Motor neuron (in vitro differentiated cells): ENCODE data around the gene SPRED2. TPM values are rescaled to one million over a fixed set of nuclear protein-coding genes. Genes with fewer than 3 reads are reported as not detected.
A peak's percentile ranks its signal among the peaks of the same experiment; 100 is the strongest.

ENCODE experiments used
- ATAC-seq, 8 experiments: fragments of 200-7000 bp; cut with Tn5 transposase; replicated peaks in 6 of 8; 2 replicates each; pipeline ENCODE4 v1.8.0; 2021; ENCODE audit warnings: mild to moderate bottlenecking in 8 of 8, moderate library complexity in 8 of 8
- H3K27ac ChIP-seq, 2 donors: fragments of 250-450 bp; sonication (Bioruptor Pico); 2 replicates each; pipeline ENCODE4 v1.9.0; 2021; ENCODE audit warnings: antibody characterized with exemption in 2 of 2, mild to moderate bottlenecking in 2 of 2, moderate library complexity in 1 of 2
- H3K4me1 ChIP-seq, 2 donors: fragments of 250-450 bp; sonication (Bioruptor Pico); replicated peaks in 1 of 2; 2 replicates each; pipeline ENCODE4 v1.6.1; 2021; ENCODE audit warnings: antibody characterized with exemption in 2 of 2, mild to moderate bottlenecking in 2 of 2, moderate library complexity in 1 of 2
- H3K4me3 ChIP-seq, 5 donors: fragments of 250-450 bp; sonication (Bioruptor Pico); 2 replicates each; pipeline ENCODE4 v1.9.0; 2021; ENCODE audit warnings: antibody characterized with exemption in 5 of 5, mild to moderate bottlenecking in 5 of 5, moderate library complexity in 4 of 5
- WGBS, 10 experiments: fragments of 450-650 bp; shearing (Covaris generic); methylation state at CpG; one replicate each; pipeline ENCODE4 v1.0.0; 2022; 5-methylcytosine and 5-hydroxymethylcytosine counted together
- in situ Hi-C, 9 experiments: fragments of 400-800 bp; cut with MboI; loops; one replicate each; pipeline ENCODE4 v1.15.0; 2021; ENCODE audit warnings: low sequenced_read_pairs in 9 of 9, low pct_unique_long_range_greater_than_20kb in 2 of 9; ENCODE audit not compliant: unreplicated experiment in 9 of 9
- total RNA-seq, 8 experiments: library from RNA; unstranded; fragments of 300-600 nt; gene quantifications; 2 replicates each; pipeline versions ENCODE4 v1.2.3 to v1.2.4, GENCODE V29; 2022

Gene SPRED2
- total RNA-seq, 8 experiments from 2014 or later = 8.9 to 38.3 (median 15.5) TPM

DNA sequence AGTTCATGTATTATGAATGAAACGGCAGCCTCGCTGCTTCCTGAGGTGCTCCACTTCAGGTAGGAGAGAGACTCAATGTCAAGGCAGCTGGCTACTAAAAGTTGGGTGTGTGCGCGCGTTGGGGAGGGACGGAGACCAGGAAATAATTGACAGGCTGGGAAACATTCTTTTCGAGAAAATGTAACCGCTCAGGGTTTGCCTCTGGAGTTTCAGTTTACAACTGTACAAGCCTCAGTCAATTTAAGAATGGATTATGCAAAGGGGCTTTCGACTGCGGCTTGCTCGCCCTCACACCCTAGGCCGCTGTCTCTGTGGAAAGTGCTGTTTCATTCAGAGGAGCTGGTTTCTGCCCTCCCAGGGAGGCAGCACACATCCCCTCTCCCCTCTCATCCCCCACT, 4.4 kb upstream of the SPRED2 start:
- peak in 3 of 8 experiments; percentile 14 to 30 (median 26) for ATAC-seq
- in situ Hi-C loops = loop anchor here in 3 of 9 experiments (10.0 to 25.0 kb wide), 3 partner anchors 108 to 175 kb away; no protein-coding TSS in a partner anchor
- peak overlapping the region; percentile 45 to 57 (median 51) for H3K4me3 ChIP-seq
- 0 to 18% (median 1%) methylated on average over 1 to 10 of the region's 12 CpGs; no CpG with 5 or more reads in 2 of the 10 experiments for WGBS, 10 experiments
- H3K4me1 ChIP-seq = peaks cover 19 to 23% of the 10 kb centered on the region in 2 donors
- peak overlapping the region; percentile 89 to 97 for H3K27ac ChIP-seq

DNA sequence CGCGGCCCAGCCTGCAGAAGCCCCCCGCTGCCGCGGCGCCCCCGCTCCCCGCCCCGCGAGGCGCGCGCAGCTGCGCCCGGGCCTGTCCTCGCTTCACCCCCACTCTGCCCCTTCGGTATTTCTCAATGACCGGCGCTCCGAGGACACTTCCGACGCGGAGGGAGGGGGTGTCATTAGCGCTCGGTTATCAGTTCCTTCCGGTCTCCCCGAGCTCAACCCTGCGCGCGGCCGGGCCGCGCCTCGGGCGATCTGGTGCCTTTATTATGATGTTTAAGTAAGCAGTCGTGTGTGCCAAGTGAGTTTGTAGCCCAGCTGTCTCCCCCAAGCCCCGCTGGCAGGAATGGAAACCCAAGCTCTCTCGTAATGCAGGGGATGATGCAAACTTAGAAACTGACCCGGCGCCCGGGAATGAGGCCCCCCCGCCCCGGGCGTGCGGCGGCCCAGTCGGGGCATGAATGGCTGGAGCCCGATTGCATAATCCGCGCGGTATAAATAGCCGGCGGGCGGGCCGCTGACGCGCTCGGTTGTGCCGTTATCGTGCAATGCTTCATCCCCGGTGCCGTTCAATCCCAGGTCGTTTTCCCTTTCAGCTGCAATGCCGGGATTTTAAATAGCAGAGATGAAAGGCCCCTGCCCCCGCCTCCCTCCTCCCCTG, 3.9 kb upstream of the SPRED2 start:
- 0% methylated on average over 3 to 10 of the region's 65 CpGs; no CpG with 5 or more reads in 7 of the 10 experiments for WGBS, 10 experiments
- peak overlapping the region; percentile 45 to 57 (median 51) for H3K4me3 ChIP-seq
- peak; percentile 44 to 65 (median 61) for ATAC-seq
- H3K27ac ChIP-seq = peak overlapping the region; percentile 89 to 97
- H3K4me1 ChIP-seq = peaks cover 19 to 23% of the 10 kb centered on the region in 2 donors
- in situ Hi-C loops = loop anchor here in 3 of 9 experiments (10.0 to 25.0 kb wide), 3 partner anchors 109 to 174 kb away; no protein-coding TSS in a partner anchor

DNA sequence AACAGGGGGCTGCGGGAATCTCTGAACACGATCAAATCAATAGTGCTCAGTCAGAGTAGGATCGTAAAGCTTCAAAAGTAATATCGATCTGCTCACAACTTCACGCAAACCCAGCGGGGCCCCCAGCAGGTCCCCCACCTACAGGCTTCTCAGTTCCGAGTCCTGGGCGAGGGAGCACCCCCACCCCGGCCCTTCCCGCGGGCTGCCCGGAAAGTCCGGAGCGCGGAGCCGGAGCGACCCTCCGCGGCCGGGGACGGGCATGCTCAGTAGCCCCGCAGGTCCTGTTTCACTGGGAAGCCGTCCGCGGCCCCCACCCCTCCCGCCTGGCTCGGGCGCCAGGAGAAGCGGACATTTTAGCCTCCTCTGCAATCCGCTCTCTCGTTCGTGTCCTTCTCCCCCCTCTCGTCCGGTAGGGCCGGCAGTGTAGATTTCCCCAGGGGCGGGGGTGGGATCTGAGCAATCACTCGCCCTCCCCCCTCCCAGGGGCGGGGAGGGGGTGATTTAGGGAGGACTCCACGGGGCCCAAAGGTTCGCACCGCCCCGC, 3.3 kb upstream of the SPRED2 start:
- peak overlapping the region; percentile 89 to 97 for H3K27ac ChIP-seq

DNA sequence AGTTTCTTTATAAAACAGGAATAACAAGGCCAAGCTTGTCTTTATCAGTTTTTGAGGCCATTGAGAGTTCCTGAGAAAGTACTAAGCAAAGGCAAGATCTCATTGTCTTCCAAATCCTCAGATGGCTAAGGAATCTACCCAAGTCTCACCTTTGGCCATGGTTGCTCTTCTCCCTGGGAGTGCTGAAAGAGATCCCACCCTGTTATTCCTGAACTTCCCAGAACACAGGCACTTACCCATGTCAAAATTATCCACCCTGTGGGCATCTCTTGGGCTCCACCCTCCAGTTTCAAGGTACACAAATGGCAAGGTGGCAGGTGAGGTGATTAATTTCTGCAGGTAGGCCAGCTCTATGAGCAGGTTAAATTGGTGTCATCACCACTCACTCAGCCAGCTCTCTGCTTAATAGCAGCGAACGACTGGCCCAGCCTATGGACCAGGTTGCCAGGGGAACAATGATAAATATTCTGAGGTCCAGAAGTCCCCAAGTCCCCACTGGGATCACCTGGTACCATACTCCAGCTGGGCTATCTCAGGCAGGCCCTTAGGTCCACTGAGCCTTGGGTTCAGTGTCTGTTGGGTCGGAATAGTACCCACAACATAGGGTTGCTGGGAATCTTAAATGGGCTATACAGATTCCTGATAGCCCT, 2.3 kb upstream of the SPRED2 start:
- Histone ChIP-seq H3K4me1 (peaks cover 21 to 26% of the 10 kb centered on the region in 2 donors), H3K4me3 (peak overlapping the region in 1 of 5 donors; percentile 52), H3K27ac (no peak overlapping the region)
- no peak for ATAC-seq
- in situ Hi-C loops = loop anchor here in 3 of 9 experiments (10.0 to 25.0 kb wide), 3 partner anchors 110 to 172 kb away; no protein-coding TSS in a partner anchor
- WGBS, 10 experiments = 17 to 91% (median 75%) methylated on average over 1 to 2 of the region's 3 CpGs; no CpG with 5 or more reads in 5 of the 10 experiments

More for the DNA sequence above, 3.3 kb upstream of the SPRED2 start:
- ATAC-seq = peak; percentile 14 to 59 (median 50)
- Histone ChIP-seq H3K4me3 (peak overlapping the region; percentile 45 to 57 (median 51)), H3K4me1 (peaks cover 19 to 23% of the 10 kb centered on the region in 2 donors)
- in situ Hi-C loops = loop anchor here in 3 of 9 experiments (10.0 to 25.0 kb wide), 3 partner anchors 109 to 173 kb away; no protein-coding TSS in a partner anchor
- 0 to 8% (median 2%) methylated on average over 2 to 6 of the region's 42 CpGs; no CpG with 5 or more reads in 6 of the 10 experiments for WGBS, 10 experiments

DNA sequence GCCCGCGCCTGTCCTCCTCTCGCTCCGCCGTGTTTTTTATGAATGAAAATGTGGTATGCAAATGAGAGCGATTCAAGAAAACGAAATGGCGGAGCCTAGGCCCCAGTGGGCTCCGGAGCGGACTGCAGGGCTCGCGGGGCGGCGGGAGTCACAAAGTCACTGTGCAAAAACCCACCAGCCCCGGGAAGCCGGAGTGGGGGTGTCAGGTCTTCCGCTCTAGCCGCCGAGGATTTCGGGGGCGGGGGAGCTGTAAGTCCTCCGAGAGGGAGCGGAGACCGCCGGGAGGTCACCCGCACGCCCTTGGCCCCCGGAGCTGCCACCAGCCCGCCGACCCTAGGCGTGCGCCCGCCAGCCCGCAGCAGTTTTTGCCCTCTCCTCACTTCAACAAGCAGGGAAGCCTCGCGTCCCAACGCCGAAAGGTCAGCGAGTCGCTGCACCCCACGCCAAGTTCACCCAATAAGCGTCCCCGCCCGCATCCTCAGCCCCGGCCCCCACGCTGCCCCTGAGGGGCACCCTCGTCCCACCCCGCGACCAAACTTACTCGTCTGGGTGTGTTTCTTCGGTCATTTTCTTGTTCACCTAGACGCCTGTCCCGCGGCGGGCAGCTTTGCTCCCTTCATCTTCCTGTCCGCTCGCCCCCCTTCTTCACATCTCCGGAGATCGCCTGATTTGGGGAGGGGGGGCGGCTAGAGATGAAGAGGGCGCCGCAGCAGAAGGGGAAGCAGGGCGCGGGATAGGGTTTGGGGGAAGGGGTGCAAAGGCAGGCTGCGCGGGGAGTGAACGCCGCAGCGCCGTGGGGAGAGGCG, 775 bp downstream of the SPRED2 start:
- in situ Hi-C loops = loop anchor here in 3 of 9 experiments (10.0 to 25.0 kb wide), 3 partner anchors 113 to 169 kb away; no protein-coding TSS in a partner anchor
- peak in 7 of 8 experiments; percentile 0 to 9 (median 0) for ATAC-seq
- no CpG with 5 or more reads among the region's 71 CpGs for WGBS, 10 experiments
- H3K4me3 ChIP-seq = peak overlapping the region; percentile 64 to 79 (median 77)
- peak overlapping the region; percentile 92 for H3K27ac ChIP-seq
- peaks cover 13 to 15% of the 10 kb centered on the region in 2 donors for H3K4me1 ChIP-seq

DNA sequence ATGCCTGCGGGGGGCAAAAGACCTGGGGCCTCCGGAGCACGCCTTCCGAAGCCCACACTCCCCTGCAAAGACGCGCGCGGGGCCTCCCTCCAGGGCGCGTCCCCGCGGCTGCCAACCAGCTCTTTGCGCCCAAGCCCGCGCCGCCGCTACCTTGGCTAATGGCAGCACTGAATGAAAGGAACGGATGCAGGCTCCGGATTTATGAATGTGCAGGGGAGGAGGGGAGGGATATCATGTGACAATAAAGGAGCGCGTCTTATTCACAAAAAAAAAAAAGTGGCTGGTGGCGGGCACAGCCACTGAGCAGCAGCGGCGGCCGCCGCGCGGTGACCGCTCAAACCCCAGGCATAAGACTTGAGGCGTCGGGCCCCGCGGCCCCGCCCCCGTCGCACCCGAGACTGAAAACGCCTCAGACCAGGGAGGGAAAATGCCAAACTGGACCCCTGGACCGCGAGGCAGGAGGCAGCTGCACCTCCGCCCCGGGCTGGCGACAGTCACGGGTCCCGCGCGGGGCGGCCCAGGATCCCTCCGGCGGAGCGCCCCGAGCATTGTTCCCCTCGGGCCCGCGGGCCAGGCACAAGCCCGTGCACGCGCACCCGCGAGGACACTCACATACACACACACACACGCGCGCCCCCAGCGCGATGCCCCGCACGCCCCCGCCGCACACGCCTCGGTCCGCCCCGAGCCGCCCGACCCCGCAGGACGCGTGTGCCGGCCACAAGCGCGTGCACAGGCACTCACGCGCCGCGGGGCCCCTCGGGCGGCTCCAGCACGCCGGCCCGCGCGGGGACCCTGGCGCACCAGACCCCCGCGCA, 1.6 kb downstream of the SPRED2 start:
- Histone ChIP-seq H3K27ac (peak overlapping the region; percentile 92), H3K4me3 (peak overlapping the region; percentile 64 to 79 (median 77)), H3K4me1 (peaks cover 13 to 15% of the 10 kb centered on the region in 2 donors)
- in situ Hi-C loops = loop anchor here in 3 of 9 experiments (10.0 to 25.0 kb wide), 3 partner anchors 114 to 169 kb away; no protein-coding TSS in a partner anchor
- 0 to 3% (median 2%) methylated on average over 8 to 27 of the region's 95 CpGs; no CpG with 5 or more reads in 7 of the 10 experiments for WGBS, 10 experiments
- ATAC-seq = peak; percentile 7 to 68 (median 60)

DNA sequence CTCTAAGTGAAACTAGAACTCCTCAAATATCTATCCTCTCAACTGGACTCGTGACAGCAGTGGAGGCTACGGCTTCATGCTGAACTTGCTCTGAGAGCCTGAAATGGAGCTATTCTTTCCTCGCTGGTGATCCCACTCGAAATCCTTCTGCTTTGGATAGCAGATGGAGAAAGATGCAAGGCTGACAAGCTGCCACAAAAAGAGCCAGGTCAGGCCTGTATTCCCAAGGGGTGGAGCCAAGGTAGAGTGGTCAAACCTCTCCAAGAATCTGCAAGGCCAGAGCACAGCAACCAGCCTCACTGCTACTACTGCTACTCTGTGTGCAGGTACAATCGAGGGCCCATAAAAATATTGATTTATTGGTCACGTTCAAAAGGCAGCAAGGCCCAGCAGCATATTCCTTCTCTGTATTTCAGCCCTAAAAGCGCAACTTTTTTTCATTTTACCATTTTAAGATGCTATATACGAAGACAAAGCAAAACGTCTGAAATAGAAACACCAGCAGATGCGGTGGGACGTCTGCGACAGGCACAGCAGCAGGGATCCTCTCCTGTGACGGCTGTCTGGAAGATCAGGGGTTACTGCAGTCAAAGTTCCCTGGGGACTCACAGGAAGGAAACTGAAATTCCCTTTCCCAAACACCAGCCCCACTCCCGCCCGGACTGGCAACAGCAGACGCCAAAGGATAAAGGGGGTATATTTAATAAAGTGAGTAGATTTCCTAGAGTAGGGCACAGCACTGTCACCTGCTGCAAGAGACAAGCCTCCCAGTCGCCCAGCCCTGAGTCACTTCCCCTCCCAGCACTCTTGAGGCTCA, 2.4 kb downstream of the SPRED2 start:
- Histone ChIP-seq H3K4me1 (peaks cover 11 to 15% of the 10 kb centered on the region in 2 donors), H3K4me3 (peak overlapping the region; percentile 64 to 79 (median 77)), H3K27ac (peak overlapping the region; percentile 5 to 92)
- WGBS, 10 experiments = 5 to 40% (median 18%) methylated on average over 4 to 15 of the region's 17 CpGs; no CpG with 5 or more reads in 2 of the 10 experiments
- peak in 4 of 8 experiments; percentile 0 to 3 (median 1) for ATAC-seq
- in situ Hi-C loops = loop anchor here in 3 of 9 experiments (10.0 to 25.0 kb wide), 3 partner anchors 115 to 168 kb away; no protein-coding TSS in a partner anchor

DNA sequence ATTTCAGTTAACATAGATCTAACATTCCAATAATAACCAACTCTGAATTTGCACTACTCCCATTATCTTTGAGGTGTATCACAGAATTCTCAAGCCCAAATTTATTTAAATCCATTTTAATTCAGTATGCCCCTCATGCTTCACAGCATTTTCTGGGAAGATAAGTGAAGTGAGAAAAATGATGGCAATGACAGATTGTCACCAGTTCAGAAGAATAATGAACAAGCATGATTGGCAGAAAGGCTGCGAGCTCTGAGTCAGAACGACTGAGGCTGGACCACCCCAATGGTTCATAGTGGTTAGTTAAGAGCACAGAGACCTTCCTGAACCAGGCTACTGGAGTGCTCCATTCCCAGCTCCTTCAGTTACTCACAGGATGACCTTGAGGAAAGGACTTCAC, 4.9 kb downstream of the SPRED2 start:
- in situ Hi-C loops = loop anchor here in 3 of 9 experiments (25.0 kb wide), 2 partner anchors 140 to 165 kb away; no protein-coding TSS in a partner anchor
- ATAC-seq = no peak
- Histone ChIP-seq H3K4me1 (peaks cover 11 to 15% of the 10 kb centered on the region in 2 donors), H3K27ac (no peak overlapping the region), H3K4me3 (no peak overlapping the region)
- 60 to 100% (median 83%) methylated on average over 1 to 2 of the region's 2 CpGs; no CpG with 5 or more reads in 3 of the 10 experiments for WGBS, 10 experiments

DNA sequence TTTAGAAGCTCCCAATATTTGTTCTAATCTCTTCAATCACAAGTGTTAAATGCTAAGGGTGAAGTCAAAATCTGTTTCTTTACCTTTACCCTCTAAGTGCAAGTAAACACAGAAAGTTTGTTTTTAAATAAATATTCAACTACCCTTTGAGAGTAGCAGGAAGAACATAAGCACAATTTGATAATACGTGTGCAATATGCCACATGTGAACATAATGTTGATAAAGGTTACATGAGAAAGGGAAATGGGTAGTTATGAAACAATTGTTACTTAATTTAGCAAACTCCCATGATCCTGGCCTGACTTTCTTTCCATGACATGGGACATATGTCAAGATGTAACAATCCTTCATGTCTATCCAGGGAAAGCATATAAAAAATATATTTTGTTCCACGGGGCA, 7.1 kb downstream of the SPRED2 start:
- no peak for ATAC-seq
- WGBS, 10 experiments = 33 to 100% (median 88%) methylated on average over 1 to 2 of the region's 2 CpGs; no CpG with 5 or more reads in 2 of the 10 experiments
- peaks cover 18 to 19% of the 10 kb centered on the region in 2 donors for H3K4me1 ChIP-seq
- H3K27ac ChIP-seq = no peak overlapping the region
- in situ Hi-C loops = loop anchor here in 3 of 9 experiments (25.0 kb wide), 2 partner anchors 138 to 163 kb away; no protein-coding TSS in a partner anchor
- no peak overlapping the region for H3K4me3 ChIP-seq

DNA sequence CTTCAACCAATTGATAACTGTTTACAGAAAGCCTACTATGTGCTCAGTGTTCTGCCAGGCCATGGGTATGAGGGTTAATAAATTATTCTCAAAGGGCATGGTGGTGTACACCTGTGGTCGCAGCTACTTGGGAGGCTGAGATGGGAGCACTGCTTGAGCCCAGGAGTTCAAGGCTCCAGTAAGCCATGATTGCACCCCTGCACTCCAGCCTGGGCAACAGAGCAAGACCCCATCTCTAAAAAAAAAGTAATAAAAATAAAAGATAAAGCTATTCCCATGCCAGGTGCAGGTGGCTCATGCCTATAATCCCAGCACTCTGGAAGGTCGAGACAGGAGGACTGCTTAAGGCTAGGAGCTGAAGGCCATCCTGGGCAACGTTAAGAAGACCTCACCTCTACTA, 8.0 kb downstream of the SPRED2 start:
- no peak overlapping the region for H3K27ac ChIP-seq
- no peak overlapping the region for H3K4me3 ChIP-seq
- H3K4me1 ChIP-seq = peaks cover 13 to 14% of the 10 kb centered on the region in 2 donors
- 29 to 100% (median 93%) methylated on average over 1 to 2 of the region's 3 CpGs; no CpG with 5 or more reads in 4 of the 10 experiments for WGBS, 10 experiments
- no peak for ATAC-seq
- in situ Hi-C loops = no loop called here
